NCI-H2227 treated with DMSO at 0.1 percent for 48 hours (cell line): ENCODE results near the gene SH2B3.
"Not testable (repeated sequence)": the region's sequence is repeated elsewhere in the genome, so short reads cannot be mapped to it uniquely, and the experiment has no call there.

ENCODE experiments used
- DNase-seq: peaks from one replicate; lab custom pipeline; 2025; lab: John Stamatoyannopoulos, UW

SH2B3 gene

GRCh38 chr12:111444925-111445725 lies 39.4 kb downstream of the SH2B3 start:
- DNase-seq: no peak

DNA sequence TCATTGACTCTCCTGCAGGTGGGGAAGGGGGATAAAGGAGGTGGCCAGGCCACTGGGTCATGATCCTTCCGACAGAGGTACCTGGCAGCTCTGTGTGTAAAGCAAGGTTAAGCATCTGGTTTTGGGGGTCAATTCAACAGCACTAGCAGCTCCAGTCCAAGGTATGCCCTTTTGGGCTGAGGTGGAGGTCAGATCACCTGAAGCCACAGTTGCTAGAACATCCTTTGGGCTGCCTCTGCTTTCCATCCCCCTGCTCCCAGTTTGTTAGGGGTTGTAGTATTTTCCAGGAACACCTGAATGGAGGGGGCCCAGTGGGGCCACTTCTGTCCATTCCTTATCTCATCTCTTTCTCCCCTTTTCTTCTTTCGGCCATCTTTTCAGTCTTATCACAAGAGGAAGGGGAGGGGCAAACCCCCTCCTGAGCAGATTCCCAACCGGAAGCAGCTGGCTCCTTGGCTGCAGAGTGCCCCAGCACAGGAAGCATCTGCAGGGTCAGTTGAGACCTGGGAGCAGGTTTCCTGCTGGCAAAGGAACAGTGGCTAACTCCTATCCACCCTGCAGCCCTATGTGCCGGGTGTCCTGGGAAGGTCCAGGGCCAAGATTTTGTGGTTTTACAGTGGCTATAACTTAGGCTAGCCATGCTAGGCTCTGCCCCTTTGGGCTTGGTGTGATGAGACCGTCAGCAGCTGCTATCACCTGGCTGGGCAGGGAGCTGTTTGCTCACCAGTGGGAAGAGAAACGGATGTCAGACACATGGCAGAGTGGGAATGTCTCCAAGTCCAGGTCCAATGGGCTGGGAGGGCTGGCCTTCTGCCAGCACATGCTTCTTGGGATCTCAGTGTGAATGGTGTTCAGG lies 40.2 kb downstream of the SH2B3 start:
- DNase-seq: no peak

DNA sequence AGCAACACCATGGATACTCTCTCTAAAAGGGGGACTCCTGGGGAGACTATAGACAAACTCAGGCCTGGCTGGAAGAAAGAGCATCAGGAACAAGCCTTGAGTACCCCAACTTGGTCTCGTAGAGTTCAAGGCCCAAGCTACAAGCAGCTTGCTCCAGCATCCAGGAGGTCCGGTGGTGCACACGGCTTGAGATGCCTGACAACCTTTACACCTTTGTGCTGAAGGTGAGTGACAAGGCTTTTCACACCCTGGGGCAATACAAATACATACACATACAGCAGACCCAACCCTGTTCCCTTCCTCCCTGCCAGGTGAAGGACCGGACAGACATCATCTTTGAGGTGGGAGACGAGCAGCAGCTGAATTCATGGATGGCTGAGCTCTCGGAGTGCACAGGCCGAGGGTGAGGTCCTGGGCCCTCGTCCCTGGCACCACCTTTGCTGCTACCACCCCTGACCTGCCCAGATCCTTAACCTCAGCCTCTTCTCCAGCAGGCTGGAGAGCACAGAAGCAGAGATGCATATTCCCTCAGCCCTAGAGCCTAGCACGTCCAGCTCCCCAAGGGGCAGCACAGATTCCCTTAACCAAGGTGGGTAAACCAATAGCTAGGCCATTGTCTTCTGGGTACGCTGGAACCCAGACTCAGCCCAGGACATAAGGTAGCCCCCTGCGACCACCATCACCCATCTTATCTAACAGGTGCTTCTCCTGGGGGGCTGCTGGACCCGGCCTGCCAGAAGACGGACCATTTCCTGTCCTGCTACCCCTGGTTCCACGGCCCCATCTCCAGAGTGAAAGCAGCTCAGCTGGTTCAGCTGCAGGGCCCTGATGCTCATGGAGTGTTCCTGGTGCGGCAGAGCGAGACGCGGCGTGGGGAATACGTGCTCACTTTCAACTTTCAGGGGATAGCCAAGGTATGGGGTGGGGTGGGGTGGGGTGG lies 41.2 kb downstream of the SH2B3 start:
- DNase-seq: no peak

GRCh38 chr12:111447571-111448265 lies 42.0 kb downstream of the SH2B3 start:
- no peak for DNase-seq

DNA sequence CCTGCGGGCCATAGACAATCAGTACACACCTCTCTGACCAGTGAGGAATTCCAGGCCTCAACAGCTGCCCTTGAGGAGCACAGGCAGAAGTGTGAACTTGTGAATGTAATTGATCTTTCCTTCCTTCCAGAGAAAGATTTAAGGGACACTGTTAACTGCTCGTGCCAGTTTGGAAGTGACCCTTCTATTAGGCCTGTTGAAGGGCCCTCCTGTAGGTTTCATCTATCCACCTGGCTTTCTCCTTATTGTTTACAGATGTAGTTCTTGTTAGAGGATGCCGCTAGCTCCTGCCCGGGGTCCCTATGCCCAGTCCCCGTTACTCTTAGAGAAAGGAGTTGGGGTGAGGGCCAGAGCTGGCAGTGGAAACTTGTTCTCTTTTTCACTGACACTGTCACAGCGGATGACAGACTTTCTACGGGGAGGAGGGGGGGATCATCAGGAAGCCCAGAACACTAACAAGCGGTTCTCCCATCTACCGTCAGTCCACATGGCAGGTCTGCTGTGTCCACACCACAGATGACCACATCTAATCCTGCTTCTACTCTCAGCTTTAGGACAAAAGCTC lies 42.6 kb downstream of the SH2B3 start:
- no peak for DNase-seq

GRCh38 chr12:111448846-111449790 lies 43.4 kb downstream of the SH2B3 start:
- no peak for DNase-seq

DNA sequence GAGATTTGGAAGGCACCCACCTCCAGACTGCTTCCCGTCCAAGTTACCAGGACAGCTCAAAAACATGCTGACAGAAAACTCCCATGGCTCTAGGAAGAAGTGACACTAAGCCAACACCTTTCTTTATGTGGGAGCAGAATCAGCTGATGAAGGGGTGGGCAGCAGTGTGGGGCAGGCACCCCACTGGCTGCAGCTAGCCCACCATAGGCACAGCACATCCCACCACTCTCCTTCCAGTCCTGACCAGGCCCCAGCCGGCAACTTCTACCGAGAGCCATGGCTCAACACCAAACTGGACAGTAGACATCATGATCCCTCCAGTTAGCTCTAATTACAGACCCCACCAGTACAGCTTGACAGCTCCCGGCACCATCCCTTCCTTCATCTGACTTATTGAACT lies 45.0 kb downstream of the SH2B3 start:
- no peak for DNase-seq

DNA sequence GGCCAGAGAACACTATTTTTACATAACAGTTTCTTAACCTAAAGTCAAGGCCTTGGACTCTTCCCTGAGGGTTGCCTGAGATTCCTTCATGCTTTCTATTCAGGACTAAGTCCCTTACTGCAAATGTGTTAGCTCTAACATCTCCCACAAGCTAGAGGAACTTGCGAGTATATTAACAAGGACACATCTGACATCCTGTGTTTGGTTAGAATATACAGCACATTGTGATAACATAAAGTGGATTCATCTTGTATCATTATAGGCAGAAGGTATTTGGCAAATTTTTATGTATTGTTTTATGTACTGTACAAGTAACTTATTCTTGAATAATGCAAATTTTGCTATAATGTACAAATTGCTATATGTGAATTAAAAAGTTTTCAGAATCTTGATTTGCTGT lies 45.5 kb downstream of the SH2B3 start:
- DNase-seq: no peak

DNA sequence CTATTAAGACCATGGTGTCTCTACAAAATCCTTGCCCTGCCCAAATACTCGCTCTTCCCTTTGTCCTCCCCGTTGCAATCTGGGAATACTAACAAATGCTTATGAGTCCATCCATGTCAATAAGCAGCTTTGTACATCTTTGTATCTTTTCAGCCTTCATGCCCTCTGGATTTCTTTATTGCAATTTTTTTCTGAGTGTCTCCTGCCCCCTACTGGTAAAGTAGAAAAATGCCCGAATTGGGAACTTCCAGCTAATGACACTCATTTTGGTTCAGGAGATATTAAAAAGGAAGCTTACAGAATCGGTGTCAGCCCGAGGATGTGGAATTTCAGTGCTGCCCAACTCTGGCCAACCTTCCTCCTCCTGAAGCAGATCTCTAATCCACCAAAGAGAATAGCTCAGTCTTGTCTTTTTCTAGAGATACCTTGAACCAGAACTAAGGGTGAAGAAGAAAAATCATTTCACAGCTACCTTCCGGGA lies 46.0 kb downstream of the SH2B3 start:
- peak; percentile 62 for DNase-seq

DNA sequence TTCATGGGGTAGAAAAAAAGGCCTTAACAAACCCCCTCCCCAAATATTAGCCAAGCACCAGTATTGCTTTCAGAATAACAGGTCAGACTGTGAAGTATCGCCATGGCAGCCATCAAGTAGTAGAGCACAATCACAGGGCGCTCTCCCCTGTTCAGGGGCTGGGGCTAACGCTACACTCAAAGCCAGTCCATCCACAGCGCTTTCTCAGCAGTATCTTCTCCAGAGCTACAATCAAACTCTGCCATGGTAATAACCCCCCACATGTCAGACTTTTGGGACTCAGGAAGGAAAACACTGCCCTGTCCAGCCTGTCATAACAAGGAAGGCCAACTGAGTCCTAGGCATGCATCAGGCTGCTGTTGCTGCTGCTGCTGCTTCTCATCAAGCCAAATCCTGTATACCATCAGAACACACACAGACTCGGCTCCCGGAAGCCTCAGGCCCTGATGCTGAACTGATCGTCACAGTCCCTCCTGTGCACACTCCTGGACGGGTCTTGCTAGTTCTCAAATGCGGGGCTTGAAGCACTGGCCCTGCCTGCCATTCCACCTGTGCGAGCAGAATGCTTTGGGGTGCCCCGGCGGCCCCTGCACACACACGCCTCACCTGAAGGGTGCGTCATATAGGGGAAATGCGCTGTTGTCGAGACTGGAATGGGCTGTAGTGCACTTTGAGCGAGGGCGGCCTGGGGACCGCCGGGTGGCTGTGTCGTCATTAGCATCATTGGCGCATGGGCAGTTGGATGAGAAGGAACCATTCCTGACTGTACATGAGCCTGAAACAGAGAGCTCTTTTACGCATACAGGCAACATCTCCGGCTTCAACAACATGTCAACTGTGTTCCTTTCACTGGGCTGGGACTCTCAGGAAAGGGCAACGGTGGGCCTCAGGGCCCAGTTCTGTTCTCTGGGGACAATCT lies 47.6 kb downstream of the SH2B3 start:
- DNase-seq: no peak

- no peak for DNase-seq
Measured at GRCh38 chr12:111454311-111454710, 48.6 kb downstream of the SH2B3 start.

DNA sequence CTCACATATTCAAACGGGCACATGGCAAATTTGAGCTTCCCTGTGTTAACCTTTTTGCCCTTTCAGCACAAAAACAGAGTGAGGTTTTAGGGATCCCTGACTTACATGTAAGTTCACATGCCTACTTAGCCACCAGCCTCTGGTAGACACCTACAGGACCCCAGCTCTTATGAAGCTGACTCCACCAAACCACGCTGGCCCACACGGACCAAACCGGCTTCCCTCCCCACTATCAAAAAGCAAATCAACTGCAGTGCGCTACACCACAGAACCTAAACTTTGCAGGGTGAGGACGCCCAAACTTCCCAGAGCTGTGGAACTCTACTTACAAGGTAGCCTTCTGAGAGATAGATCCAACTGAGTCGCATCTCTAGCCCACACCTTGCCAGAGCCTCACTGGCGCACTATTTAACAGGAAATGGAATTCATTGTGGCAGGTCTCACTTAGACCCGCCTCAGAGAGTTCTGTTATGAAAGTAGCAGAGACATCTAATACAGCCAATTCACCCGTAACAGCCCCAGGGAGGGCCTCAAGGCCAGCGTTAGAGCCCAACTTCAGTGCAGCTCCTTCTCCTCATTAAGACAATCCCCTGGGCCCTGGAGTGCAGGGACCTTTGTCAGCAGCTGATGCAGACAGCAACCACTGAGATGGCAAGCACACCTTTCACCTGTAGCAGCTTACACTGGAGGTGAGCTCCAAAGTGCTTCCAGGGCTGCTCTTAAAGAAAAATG lies 49.2 kb downstream of the SH2B3 start:
- no peak for DNase-seq

DNA sequence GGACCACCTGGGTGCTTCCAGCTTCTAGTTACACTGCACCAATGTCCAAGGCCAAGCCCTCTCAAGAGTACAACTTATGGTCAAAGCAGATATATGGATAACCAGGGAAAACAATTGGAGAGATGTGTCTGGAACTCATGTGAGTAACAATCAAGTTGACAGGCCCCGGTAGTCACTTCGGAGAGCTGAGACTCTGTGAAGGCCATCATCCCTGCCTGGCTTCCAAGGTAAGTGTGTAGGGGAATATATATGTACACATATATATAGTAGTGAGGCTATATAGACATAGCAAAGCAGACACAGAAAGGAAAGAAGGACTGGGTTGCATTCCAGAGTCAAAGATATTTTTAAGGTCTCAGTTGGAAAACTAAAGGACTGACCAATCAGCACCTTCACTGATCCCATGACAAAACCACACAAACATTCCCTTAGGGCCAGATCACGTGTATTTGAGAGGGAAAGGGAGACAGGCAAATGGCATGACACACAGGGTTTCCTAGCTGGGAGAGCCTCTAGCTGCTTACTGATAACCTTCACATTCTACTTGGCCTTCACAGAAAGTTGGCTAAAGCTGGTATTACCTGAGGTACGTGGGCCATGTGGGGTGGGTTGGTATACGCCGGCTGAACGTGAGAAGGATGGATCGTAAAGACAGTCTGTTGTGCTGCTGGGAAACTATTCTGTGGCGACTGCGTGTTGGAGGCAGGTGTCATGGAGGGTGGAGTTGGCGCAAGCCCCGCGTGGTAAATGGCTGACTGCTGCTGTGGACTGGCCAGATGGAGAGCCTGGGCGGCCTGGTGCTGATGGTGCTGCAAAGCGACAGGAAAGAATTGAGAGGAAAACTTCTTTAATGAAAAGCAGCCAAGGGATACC lies 50.0 kb downstream of the SH2B3 start:
- DNase-seq: no peak

GRCh38 chr12:111457071-111457470 lies 51.3 kb downstream of the SH2B3 start:
- no peak for DNase-seq

DNA sequence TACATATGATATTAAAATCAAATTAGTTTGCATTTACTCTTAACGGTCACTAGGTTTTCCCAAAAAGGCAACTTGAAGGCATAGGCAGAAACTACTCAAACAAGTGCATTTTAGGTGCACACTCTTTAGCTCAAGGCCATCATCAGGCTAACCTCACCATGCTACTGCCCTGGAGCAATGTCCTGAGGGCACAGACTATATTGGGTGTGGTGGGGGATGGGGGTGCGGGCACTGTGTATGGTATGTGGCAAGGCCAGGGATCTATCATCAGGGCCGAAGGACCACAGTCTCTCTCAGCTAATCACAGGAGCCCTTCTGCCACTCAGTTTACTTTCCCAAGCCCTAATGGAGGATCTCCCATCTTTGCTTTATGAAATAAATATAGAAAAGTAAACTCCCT lies 51.9 kb downstream of the SH2B3 start:
- no peak for DNase-seq

- DNase-seq: no peak
Measured at GRCh38 chr12:111458546-111459172, 52.9 kb downstream of the SH2B3 start.

- DNase-seq: not testable (repeated sequence)
Measured at GRCh38 chr12:111460111-111460510, 54.4 kb downstream of the SH2B3 start.
